OCI-M2 (cell line): ENCODE results near the gene PABPN1L.
A peak's percentile ranks its signal among the peaks of the same experiment; 100 is the strongest.

Source experiments
- DNase-seq: peaks from one replicate; lab custom pipeline; 2025; ENCODE audit not compliant: unreplicated experiment; lab: John Stamatoyannopoulos, UW

Gene PABPN1L

DNA sequence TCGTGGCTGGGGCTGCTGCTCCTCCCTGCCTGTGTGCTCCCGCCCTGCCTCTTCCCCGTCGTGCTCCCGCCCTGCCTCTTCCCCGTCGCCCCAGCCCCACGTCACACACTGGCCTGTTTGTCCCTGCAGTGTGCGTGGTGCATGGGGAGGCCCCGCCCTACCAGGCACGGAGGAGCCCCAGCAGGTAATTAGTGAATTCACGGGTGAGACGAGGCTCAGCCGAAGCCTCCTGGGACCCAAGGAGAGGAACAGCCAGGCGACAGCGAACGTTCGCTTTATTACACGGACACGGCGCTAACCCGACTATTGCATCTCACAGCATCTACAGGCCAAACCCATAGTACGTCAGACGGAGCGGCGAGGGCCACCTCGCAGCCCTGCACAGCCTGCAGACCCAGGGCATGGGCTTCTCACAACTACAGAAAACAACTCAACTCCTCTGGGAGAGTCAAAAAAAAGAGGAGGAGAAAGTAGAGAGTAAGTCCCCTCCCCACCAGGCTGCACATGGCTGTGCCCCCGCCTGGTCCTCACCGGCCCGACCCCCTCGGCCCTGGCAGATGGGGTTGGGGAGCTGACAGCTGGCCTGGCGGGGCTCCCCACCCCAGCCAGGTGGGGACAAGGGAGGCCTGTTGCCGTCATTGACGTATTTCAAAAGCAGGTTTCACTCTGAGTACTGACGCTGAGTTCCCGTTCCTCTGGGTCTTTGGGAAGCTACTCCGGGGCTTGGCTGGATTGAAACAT lies 4.3 kb upstream of the PABPN1L start:
- DNase-seq: no peak

GRCh38 chr16:88869673-88869980 lies 3.2 kb upstream of the PABPN1L start:
- DNase-seq: no peak

- DNase-seq: no peak
Observed at GRCh38 chr16:88868974-88869672, 2.7 kb upstream of the PABPN1L start.

DNA sequence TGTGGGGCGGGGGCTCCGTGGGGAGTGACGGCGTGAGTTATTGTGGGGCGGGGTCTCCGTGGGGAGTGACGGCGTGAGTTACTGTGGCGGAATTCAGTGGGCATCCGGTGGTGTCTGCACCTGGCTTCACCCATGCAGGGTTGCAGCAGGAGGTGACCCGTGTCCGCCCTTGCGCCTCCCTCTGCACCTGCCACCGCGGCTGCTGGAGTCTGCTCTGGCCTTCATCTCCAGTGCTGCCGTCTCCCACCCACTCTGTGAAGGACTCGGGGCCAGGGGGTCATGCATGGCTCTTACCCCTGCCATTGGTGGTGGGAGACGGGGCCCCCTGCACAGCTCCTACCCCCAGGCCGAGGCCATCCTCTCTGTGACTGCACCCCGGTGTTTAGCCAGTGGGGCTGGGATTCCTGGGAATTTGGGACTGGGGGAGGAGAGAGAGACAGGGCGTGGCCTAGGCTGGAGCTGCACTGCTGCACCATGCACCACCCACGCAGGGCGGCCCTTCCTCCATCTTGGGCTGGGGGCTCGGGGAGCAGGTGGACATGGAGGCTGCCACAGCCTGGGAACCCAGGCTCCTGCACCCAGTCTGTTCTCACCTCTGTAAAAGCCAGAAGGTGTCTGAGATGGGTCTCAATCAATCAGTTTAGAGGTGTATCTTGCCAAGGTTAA lies 1.3 kb upstream of the PABPN1L start:
- DNase-seq: no peak

GRCh38 chr16:88865742-88866141 lies 718 bp downstream of the PABPN1L start:
- DNase-seq: no peak

- DNase-seq: no peak
Observed at GRCh38 chr16:88865310-88865709, 1.1 kb downstream of the PABPN1L start.

GRCh38 chr16:88864521-88864920 lies 1.9 kb downstream of the PABPN1L start:
- no peak for DNase-seq

DNA sequence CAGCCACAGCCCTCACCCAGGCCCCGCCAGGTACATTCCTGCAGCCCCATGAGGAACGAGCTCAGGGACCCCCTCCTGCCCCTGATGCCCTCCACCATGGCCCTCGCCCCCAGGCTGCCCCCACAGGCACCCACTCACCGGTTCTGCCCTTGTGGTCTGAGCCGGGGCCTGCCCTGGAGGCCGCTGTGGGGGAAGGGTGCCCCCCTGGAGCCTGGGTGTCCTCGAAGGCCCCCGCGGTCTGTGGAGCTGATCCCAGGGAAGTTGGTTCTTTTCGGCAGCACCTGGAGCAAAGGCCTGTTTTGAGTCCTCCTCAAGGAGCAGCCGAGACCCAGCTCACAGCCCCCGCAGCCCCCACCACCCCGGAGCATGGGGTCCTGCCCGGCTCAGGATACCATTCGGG lies 2.4 kb downstream of the PABPN1L start:
- DNase-seq: no peak

GRCh38 chr16:88863426-88863825 lies 3.0 kb downstream of the PABPN1L start:
- no peak for DNase-seq

DNA sequence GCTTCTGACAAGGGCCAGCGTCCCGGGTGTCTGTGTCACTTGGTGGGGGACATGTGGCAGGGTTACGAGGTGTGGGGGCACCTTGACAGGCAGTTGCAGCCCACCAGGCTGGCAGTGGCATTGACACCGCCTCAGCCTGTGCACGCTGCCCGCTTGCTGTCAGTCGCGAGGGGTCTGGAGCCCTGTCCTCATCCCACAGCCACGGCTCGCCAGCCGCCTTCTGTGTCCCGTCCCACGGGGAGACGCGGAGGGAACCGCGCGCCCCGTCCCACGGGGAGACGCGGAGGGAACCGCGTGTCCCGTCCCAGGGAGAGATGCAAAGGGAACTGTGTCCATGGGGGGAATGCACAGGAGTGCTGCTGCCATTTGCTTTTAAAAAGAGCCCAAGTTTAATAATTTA lies 3.5 kb downstream of the PABPN1L start:
- DNase-seq: no peak

DNA sequence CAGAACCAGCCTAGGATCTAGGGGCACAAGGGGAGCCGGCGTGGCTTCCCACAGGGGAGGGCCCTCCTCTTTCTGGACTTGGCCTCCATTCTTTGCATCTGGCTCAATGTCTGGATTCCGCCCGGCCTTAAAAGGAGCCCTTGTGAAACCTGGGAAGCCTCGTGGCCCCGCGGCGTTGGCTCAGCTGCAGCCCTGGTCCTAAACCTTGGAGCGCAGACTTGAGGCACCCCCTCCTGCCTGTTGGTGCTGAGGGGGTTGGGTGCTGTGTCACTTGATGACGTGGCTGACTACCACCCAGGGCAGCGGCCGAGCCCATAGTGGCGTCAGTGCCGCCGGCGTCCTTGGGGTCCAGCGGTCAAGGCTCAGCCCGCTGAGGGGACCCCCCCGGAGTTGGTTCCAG lies 5.1 kb downstream of the PABPN1L start:
- no peak for DNase-seq

- DNase-seq: no peak
Observed at GRCh38 chr16:88859381-88860091, 6.9 kb downstream of the PABPN1L start.

DNA sequence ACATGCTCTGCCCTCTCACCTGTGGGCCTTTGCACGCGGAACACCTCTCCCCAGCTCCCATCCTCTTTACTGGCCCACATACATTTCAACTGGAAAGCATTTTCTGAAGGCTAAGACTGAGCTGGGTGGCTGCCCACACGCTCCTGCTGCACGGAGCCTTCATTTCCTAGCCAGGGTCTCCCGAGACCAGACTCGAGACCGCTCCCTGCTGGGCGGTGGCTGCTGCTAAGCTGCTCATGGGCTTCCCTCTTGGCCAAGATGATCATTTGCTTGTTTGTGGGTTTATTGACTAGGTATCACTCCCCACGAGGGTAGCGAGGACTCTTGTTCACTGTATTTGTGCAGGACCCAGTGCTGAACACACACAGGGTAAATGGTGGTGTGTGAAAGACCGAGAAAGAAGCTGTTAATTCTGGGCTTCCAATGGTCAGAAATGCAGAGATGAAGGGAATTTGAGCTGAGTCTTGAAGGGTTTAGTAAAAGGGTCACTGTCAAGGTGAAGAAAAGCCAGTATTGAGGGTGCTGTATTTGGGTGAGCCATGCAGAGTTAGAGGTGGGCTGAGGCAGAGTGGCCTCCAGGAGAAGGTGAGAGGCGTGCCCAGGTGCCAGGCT lies 8.6 kb downstream of the PABPN1L start:
- DNase-seq: no peak

- DNase-seq: peak; percentile 74
Observed at GRCh38 chr16:88856828-88857727, 9.4 kb downstream of the PABPN1L start, which contains the start of the genes GALNS and TRAPPC2L. Gene GALNS (minus strand): TSS chr16:88856947. CDS start chr16:88856877, 70 bp downstream. Gene TRAPPC2L (plus strand): TSS chr16:88857127. CDS start chr16:88857151, 24 bp downstream.

- no peak for DNase-seq
Observed at GRCh38 chr16:88856122-88856827, 10.2 kb downstream of the PABPN1L start.

- DNase-seq: no peak
Observed at GRCh38 chr16:88855736-88856121, 10.7 kb downstream of the PABPN1L start.

DNA sequence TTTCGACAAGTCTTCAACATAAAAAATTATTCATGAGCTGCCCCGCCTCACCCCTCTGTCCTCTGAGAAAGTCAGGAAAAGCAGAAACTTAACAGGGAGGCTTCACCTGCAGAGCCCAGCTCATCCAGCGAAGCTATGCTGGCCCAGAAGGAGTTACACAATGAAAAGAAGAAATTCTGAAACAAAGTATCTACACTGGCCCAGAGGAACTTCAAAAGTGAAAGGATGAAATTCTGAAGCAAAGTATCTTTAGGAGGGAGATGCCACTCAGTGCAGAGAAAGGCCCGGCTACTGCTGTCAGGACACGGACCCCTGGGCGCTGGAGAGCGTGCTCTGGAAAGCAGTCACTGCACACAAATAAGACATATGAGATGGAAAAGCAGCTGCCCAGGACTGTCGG lies 11.3 kb downstream of the PABPN1L start:
- DNase-seq: no peak

- DNase-seq: no peak
Observed at GRCh38 chr16:88854306-88855111, 12.0 kb downstream of the PABPN1L start.
